Measurements from ENCODE around the gene SHROOM3.

The SHROOM3 gene

GRCh38 chr4:76758290-76758882 is 323.4 kb downstream of the SHROOM3 start:
- H3K27me3 ChIP-seq (ENCODE audit: insufficient read depth, insufficient read length), result no peaks in the 10 kb centered on the region
- no peak for TF ChIP-seq YY1 (IDR thresholded peaks at IDR 0.05; ENCODE audit: insufficient read depth, insufficient read length)
- no peak for TF ChIP-seq ZNF274 (IDR thresholded peaks at IDR 0.05; ENCODE audit: low read depth, low read length)
- TF ChIP-seq SUZ12 (IDR thresholded peaks at IDR 0.05; ENCODE audit: extremely low read depth, insufficient read depth, insufficient read length), result no peak
- DNase-seq (ENCODE audit: low read depth, low spot score), result peak; percentile 16
- no peaks in the 10 kb centered on the region for H3K4me1 ChIP-seq (ENCODE audit: insufficient read depth, insufficient read length)
- H3K4me3 ChIP-seq (ENCODE audit: insufficient read length, low read depth), result no peak overlapping the region
- peaks cover 80% of the 10 kb centered on the region for H3K36me3 ChIP-seq (ENCODE audit: insufficient read depth, insufficient read length, low read length)
- no peak overlapping the region for H3K9ac ChIP-seq (ENCODE audit: insufficient read length, low read depth)
- H3K9me3 ChIP-seq (ENCODE audit: insufficient read depth, low read length), result no peaks in the 10 kb centered on the region

DNA sequence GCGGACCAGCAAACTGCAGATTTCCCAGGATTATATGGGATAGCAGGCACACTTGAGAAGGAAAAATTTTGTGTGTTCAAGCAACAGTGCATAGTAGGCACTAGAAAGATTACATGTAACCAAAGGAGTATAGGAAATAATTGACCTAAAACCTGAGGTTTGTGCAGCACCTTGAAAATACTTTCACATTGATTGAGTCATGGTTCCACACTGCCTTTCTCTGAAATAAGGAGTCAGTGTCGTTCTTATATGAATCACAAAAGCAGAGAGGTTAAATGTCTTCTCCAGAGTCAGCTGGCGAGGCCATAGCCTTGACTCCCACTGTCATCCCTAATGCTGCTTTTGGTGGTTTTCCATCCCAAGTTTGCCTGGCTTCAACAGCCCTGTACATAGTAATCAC is 324.0 kb downstream of the SHROOM3 start:
- H3K36me3 ChIP-seq (ENCODE audit: insufficient read depth, insufficient read length, low read length), result peaks cover 78% of the 10 kb centered on the region
- no peaks in the 10 kb centered on the region for H3K27me3 ChIP-seq (ENCODE audit: insufficient read depth, insufficient read length)
- H3K9me3 ChIP-seq (ENCODE audit: insufficient read depth, low read length), result no peaks in the 10 kb centered on the region
- no peak for TF ChIP-seq SUZ12 (IDR thresholded peaks at IDR 0.05; ENCODE audit: extremely low read depth, insufficient read depth, insufficient read length)
- H3K4me3 ChIP-seq (ENCODE audit: insufficient read length, low read depth), result no peak overlapping the region
- no peaks in the 10 kb centered on the region for H3K4me1 ChIP-seq (ENCODE audit: insufficient read depth, insufficient read length)
- no peak for DNase-seq (ENCODE audit: low read depth, low spot score)
- H3K9ac ChIP-seq (ENCODE audit: insufficient read length, low read depth), result no peak overlapping the region

GRCh38 chr4:76760193-76760592 is 325.2 kb downstream of the SHROOM3 start:
- no peaks in the 10 kb centered on the region for H3K27me3 ChIP-seq (ENCODE audit: insufficient read depth, insufficient read length)
- H3K4me1 ChIP-seq (ENCODE audit: insufficient read depth, insufficient read length), result no peaks in the 10 kb centered on the region
- H3K4me3 ChIP-seq (ENCODE audit: insufficient read length, low read depth), result no peak overlapping the region
- no peak overlapping the region for H3K9ac ChIP-seq (ENCODE audit: insufficient read length, low read depth)
- no peak for DNase-seq (ENCODE audit: low read depth, low spot score)
- TF ChIP-seq SUZ12 (IDR thresholded peaks at IDR 0.05; ENCODE audit: extremely low read depth, insufficient read depth, insufficient read length) (no peak), ZNF274 (IDR thresholded peaks at IDR 0.05; ENCODE audit: low read depth, low read length) (no peak), YY1 (IDR thresholded peaks at IDR 0.05; ENCODE audit: insufficient read depth, insufficient read length) (no peak)
- H3K9me3 ChIP-seq (ENCODE audit: insufficient read depth, low read length), result no peaks in the 10 kb centered on the region
- H3K36me3 ChIP-seq (ENCODE audit: insufficient read depth, insufficient read length, low read length), result peaks cover 66% of the 10 kb centered on the region

DNA sequence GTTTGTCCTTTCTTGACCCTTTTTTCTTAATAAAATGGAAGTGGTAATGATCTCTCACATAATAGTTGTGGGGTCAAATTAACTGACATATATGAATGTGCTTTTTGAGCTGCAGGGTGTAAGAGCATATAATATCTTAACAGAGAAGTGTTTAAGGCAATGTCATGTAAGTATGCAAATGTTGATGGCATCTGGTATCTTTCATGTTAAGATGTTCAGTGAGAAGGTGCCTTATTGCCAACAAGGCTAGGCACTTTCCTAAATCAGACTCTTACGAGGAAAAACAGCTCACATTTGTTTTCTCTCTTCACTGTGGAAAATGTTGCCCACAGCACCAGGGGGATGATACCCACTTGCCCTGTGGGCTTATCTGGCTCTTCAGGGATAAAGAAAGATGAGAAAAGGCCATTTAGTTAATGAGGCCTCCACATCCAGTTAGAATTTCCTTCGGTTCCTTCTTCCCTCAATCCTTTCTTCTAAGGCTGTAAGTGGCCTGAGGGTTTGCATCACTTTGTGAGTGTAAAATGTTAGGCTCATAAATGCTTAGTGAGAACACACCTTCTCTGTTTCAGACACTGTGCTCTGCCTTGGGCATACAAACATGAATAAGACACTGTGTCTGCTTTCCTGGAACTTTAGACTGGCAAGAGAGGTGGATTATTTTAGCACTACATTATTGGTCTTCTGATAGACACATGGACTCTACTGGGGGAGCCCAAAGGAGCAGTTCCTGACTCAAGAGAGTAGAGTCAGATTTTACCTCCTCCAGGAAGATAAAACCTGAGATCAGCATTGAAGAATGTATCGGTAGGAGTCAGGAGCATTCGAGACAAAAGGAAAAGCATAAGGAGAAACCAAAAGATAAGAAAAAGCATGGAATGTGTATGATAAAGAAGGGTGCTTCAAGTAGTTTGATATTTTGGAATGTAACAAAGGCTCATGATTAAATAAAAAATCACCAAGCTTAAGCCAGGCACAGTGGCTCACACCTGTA is 327.4 kb downstream of the SHROOM3 start:
- Histone ChIP-seq H3K36me3 (ENCODE audit: insufficient read depth, insufficient read length, low read length) (peaks cover 60% of the 10 kb centered on the region), H3K9ac (ENCODE audit: insufficient read length, low read depth) (no peak overlapping the region), H3K27me3 (ENCODE audit: insufficient read depth, insufficient read length) (no peaks in the 10 kb centered on the region), H3K9me3 (ENCODE audit: insufficient read depth, low read length) (no peaks in the 10 kb centered on the region), H3K4me1 (ENCODE audit: insufficient read depth, insufficient read length) (no peaks in the 10 kb centered on the region), H3K4me3 (ENCODE audit: insufficient read length, low read depth) (no peak overlapping the region)
- DNase-seq (ENCODE audit: low read depth, low spot score), result no peak
- no peak for TF ChIP-seq YY1 (IDR thresholded peaks at IDR 0.05; ENCODE audit: insufficient read depth, insufficient read length)
- no peak for TF ChIP-seq ZNF274 (IDR thresholded peaks at IDR 0.05; ENCODE audit: low read depth, low read length)

GRCh38 chr4:76764251-76764650 is 329.2 kb downstream of the SHROOM3 start:
- peaks cover 50% of the 10 kb centered on the region for H3K36me3 ChIP-seq (ENCODE audit: insufficient read depth, insufficient read length, low read length)
- DNase-seq (ENCODE audit: low read depth, low spot score), result no peak
- H3K4me1 ChIP-seq (ENCODE audit: insufficient read depth, insufficient read length), result no peaks in the 10 kb centered on the region
- H3K27me3 ChIP-seq (ENCODE audit: insufficient read depth, insufficient read length), result no peaks in the 10 kb centered on the region
- H3K4me3 ChIP-seq (ENCODE audit: insufficient read length, low read depth), result no peak overlapping the region
- H3K9me3 ChIP-seq (ENCODE audit: insufficient read depth, low read length), result no peaks in the 10 kb centered on the region
- no peak for TF ChIP-seq ZNF274 (IDR thresholded peaks at IDR 0.05; ENCODE audit: low read depth, low read length)
- no peak for TF ChIP-seq YY1 (IDR thresholded peaks at IDR 0.05; ENCODE audit: insufficient read depth, insufficient read length)
- TF ChIP-seq SUZ12 (IDR thresholded peaks at IDR 0.05; ENCODE audit: extremely low read depth, insufficient read depth, insufficient read length), result no peak
- H3K9ac ChIP-seq (ENCODE audit: insufficient read length, low read depth), result no peak overlapping the region

- H3K9ac ChIP-seq (ENCODE audit: insufficient read length, low read depth), result no peak overlapping the region
These were observed 330.6 kb downstream of the SHROOM3 start for GRCh38 chr4:76765473-76766183.

DNA sequence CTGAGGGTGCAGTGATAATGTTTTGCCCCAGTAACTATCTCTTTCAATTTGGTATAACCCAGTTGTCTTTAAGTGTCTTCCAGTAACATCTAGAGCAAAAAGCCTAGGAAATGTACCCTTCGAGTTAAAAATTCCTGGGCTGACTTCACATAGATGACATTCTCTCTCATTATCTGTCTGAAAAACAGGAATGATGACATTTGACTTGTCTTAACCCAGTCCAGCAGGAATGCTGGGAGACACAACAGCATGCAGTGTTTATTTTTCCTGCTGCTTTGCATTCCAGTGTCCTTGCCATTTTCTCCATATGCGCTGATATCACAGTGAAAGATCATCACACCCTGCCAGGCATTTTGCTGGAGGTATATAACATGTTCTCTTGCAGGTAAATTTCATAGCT is 333.0 kb downstream of the SHROOM3 start:
- Histone ChIP-seq H3K4me1 (ENCODE audit: insufficient read depth, insufficient read length) (no peaks in the 10 kb centered on the region), H3K4me3 (ENCODE audit: insufficient read length, low read depth) (no peak overlapping the region), H3K27me3 (ENCODE audit: insufficient read depth, insufficient read length) (no peaks in the 10 kb centered on the region), H3K36me3 (ENCODE audit: insufficient read depth, insufficient read length, low read length) (peaks cover 40% of the 10 kb centered on the region), H3K9me3 (ENCODE audit: insufficient read depth, low read length) (no peaks in the 10 kb centered on the region), H3K9ac (ENCODE audit: insufficient read length, low read depth) (no peak overlapping the region)
- TF ChIP-seq SUZ12 (IDR thresholded peaks at IDR 0.05; ENCODE audit: extremely low read depth, insufficient read depth, insufficient read length) (no peak), YY1 (IDR thresholded peaks at IDR 0.05; ENCODE audit: insufficient read depth, insufficient read length) (no peak), ZNF274 (IDR thresholded peaks at IDR 0.05; ENCODE audit: low read depth, low read length) (no peak)
- no peak for DNase-seq (ENCODE audit: low read depth, low spot score)

More at GRCh38 chr4:76765473-76766183, 330.6 kb downstream of the SHROOM3 start:
- DNase-seq (ENCODE audit: low read depth, low spot score), result no peak
- Histone ChIP-seq H3K4me3 (ENCODE audit: insufficient read length, low read depth) (no peak overlapping the region), H3K36me3 (ENCODE audit: insufficient read depth, insufficient read length, low read length) (peaks cover 41% of the 10 kb centered on the region), H3K27me3 (ENCODE audit: insufficient read depth, insufficient read length) (no peaks in the 10 kb centered on the region), H3K4me1 (ENCODE audit: insufficient read depth, insufficient read length) (no peaks in the 10 kb centered on the region), H3K9me3 (ENCODE audit: insufficient read depth, low read length) (no peaks in the 10 kb centered on the region)
- TF ChIP-seq SUZ12 (IDR thresholded peaks at IDR 0.05; ENCODE audit: extremely low read depth, insufficient read depth, insufficient read length) (no peak), YY1 (IDR thresholded peaks at IDR 0.05; ENCODE audit: insufficient read depth, insufficient read length) (no peak), ZNF274 (IDR thresholded peaks at IDR 0.05; ENCODE audit: low read depth, low read length) (no peak)

All from NT2/D1 (cell line).